Keratinocyte (primary cell): ENCODE data around the gene LMO7. TPM values are rescaled to one million over a fixed set of nuclear protein-coding genes. Genes with fewer than 3 reads are reported as not detected.
"Not testable (repeated sequence)": the region's sequence is repeated elsewhere in the genome, so short reads cannot be mapped to it uniquely, and the experiment has no call there.

Source experiments
- DNase-seq: peaks from one replicate; pipeline ENCODE4 v3.0.0-alpha.2; 2011; ENCODE audit warnings: low read depth, missing footprints, low spot score
- FAIRE-seq: peaks from 2 replicates; lab custom pipeline; 2011; peaks lifted over from hg19 to GRCh38; lab: Jason Lieb, UNC
- H2AFZ ChIP-seq: 2 replicates; pipeline ENCODE4 v1.6.0; 2012; ENCODE audit warnings: low read length, control low read depth, inconsistent platforms; ENCODE audit not compliant: control insufficient read depth
- H3K27ac ChIP-seq: 2 replicates; pipeline ENCODE4 v1.5.1; 2011; ENCODE audit warnings: low read length; ENCODE audit not compliant: control insufficient read depth, insufficient read depth
- H3K27me3 ChIP-seq: 3 replicates; pipeline ENCODE4 v1.6.0; 2011; ENCODE audit warnings: low read length; ENCODE audit not compliant: control insufficient read depth, insufficient read depth; ENCODE audit errors: extremely low read depth
- H3K36me3 ChIP-seq, 2 experiments: 2 replicates in 1 of 2; 3 replicates in 1 of 2; pipeline ENCODE4 v1.5.1; 2011; ENCODE audit warnings: low read length in 2 of 2, mild to moderate bottlenecking in 1 of 2; ENCODE audit not compliant: control insufficient read depth in 2 of 2, insufficient read depth in 2 of 2; ENCODE audit errors: extremely low read depth in 1 of 2
- H3K4me1 ChIP-seq: 3 replicates; pipeline ENCODE4 v1.5.1; 2011; ENCODE audit warnings: low read length; ENCODE audit not compliant: control insufficient read depth, insufficient read depth; ENCODE audit errors: extremely low read depth
- H3K4me2 ChIP-seq: 3 replicates; pipeline ENCODE4 v1.6.0; 2011; ENCODE audit warnings: low read depth, low read length; ENCODE audit not compliant: control insufficient read depth, insufficient read depth; ENCODE audit errors: extremely low read depth
- H3K4me3 ChIP-seq, 3 experiments: fragments of 200-600 bp in 1 of 3; sonication (generic) in 1 of 3; 2 replicates in 2 of 3; 3 replicates in 1 of 3; pipeline ENCODE4 v1.5.1; 2011 to 2016; ENCODE audit warnings: low read length in 3 of 3, mild to moderate bottlenecking in 3 of 3, control low read depth in 2 of 3, inconsistent platforms in 1 of 3, low read depth in 1 of 3, mixed read lengths in 1 of 3, mixed run types in 1 of 3, moderate library complexity in 1 of 3; ENCODE audit not compliant: control insufficient read depth in 2 of 3, insufficient read depth in 2 of 3; ENCODE audit errors: extremely low read depth in 1 of 3
- H3K79me2 ChIP-seq: 2 replicates; pipeline ENCODE4 v1.6.0; 2012; ENCODE audit warnings: low read length; ENCODE audit not compliant: control insufficient read depth, insufficient read depth
- H3K9ac ChIP-seq: 3 replicates; pipeline ENCODE4 v1.6.0; 2011; ENCODE audit warnings: low read length; ENCODE audit not compliant: control insufficient read depth, insufficient read depth; ENCODE audit errors: extremely low read depth
- H3K9me1 ChIP-seq: 3 replicates; pipeline ENCODE4 v1.6.0; 2011; ENCODE audit warnings: low read length; ENCODE audit not compliant: control insufficient read depth, insufficient read depth; ENCODE audit errors: extremely low read depth
- H3K9me3 ChIP-seq: 2 replicates; pipeline ENCODE4 v1.5.1; 2012; ENCODE audit warnings: low read depth, low read length; ENCODE audit not compliant: control insufficient read depth
- H4K20me1 ChIP-seq: 3 replicates; pipeline ENCODE4 v1.6.0; 2011; ENCODE audit warnings: low read length; ENCODE audit not compliant: control insufficient read depth, insufficient read depth; ENCODE audit errors: extremely low read depth
- CTCF ChIP-seq, 3 experiments: IDR thresholded peaks in 1 of 3; conservative IDR thresholded peaks in 1 of 3; optimal IDR thresholded peaks in 1 of 3; 2 replicates in 2 of 3; 3 replicates in 1 of 3; pipeline versions ENCODE3 to v1.5.1; 2011; ENCODE audit warnings: low read length in 3 of 3, mild to moderate bottlenecking in 3 of 3, moderate library complexity in 2 of 3, control low read depth in 1 of 3, inconsistent platforms in 1 of 3; ENCODE audit not compliant: insufficient read depth in 2 of 3; ENCODE audit errors: extremely low read depth in 1 of 3
- EZH2 ChIP-seq: IDR thresholded peaks from one replicate; pipeline ENCODE4 v1.6.1; 2012; ENCODE audit warnings: inconsistent platforms, mild to moderate bottlenecking, low read length, moderate library complexity
- dilution Hi-C: fragments of 300-500 bp; cut with MboI; formaldehyde crosslinking; loops from one replicate; pipeline ENCODE4 v1.7.0; 2020; ENCODE audit warnings: low sequenced_read_pairs; ENCODE audit not compliant: extremely low pct_ligation_motif_present
- polyA plus RNA-seq, 5 experiments: library from polyadenylated mRNA; depleted of rRNA in 3 of 5; stranded (reverse) in 3 of 5; stranded (forward) in 1 of 5; unstranded in 1 of 5; fragments of >200 nt; gene quantifications; 1 replicate in 1 of 5; 2 replicates in 3 of 5; 3 replicates in 1 of 5; pipeline versions ENCODE4 v1.2.1 to v1.2.3, GENCODE V29; 2011 to 2012; ENCODE audit warnings: missing spikeins in 2 of 5, low read depth in 1 of 5, low replicate concordance in 1 of 5

LMO7 gene
- polyA plus RNA-seq, 1 donor (not counting 4 experiments of a cell fraction or from before 2014, with no cell fraction given) = 8.9 TPM

DNA sequence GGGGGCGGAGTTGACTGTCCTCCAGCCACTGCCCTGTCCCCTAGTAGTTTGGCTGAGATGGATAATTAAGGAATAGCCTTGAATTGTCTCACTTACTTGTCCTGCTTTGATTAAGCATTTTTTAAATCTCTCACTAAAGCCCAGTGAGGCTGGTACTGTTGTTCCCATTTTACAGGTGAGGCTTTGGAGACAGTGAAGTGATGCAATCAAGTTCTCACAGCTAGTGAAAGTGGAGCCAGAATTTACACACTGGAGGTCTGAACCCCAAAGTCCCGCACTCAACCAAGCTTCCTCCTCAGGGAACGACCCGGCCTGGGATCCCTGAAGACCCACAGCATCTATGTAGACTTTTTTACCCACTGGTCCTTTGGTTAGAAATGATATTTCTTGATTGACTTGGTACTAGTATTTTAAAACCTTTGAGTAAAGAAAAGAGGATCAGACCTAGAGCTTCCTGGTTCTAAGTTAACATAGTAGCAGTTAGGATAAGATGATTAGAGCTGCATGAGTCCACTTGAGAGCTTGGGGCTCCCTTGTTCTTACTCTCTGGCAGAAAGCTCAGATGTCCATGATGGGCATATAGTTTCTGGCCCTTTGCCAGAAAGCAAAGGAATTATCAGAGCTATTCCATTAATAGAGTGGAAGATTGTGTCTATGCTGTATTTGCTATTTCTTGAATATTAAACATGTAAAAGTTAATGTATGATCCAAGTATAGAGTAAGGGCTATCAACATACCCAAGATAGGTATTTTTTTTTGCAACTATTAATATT is 154.3 kb downstream of the LMO7 start:
- DNase-seq (no peak), FAIRE-seq (no peak)
- H3K36me3 ChIP-seq = no peaks in the 10 kb centered on the region
- no peaks in the 10 kb centered on the region for H3K9me1 ChIP-seq
- no peak overlapping the region for H3K27ac ChIP-seq
- no peaks in the 10 kb centered on the region for H3K27me3 ChIP-seq
- no peaks in the 10 kb centered on the region for H3K9me3 ChIP-seq
- no peak overlapping the region for H3K9ac ChIP-seq
- no peaks in the 10 kb centered on the region for H4K20me1 ChIP-seq
- H3K4me1 ChIP-seq = no peaks in the 10 kb centered on the region
- no peaks in the 10 kb centered on the region for H3K79me2 ChIP-seq
- H3K4me3 ChIP-seq = no peak overlapping the region
- no peak overlapping the region for H2AFZ ChIP-seq
- H3K4me2 ChIP-seq = no peak overlapping the region
- dilution Hi-C loops = no loop called here
- TF ChIP-seq EZH2 = no peak
- TF ChIP-seq CTCF (optimal IDR thresholded peaks at IDR 0.05 in 1 of 3, IDR thresholded peaks at IDR 0.05 in 1 of 3, conservative IDR thresholded peaks at IDR 0.05 in 1 of 3; ENCODE audit: extremely low read depth in 1 of 3, insufficient read depth in 2 of 3, low read length in 3 of 3) = no peak

DNA sequence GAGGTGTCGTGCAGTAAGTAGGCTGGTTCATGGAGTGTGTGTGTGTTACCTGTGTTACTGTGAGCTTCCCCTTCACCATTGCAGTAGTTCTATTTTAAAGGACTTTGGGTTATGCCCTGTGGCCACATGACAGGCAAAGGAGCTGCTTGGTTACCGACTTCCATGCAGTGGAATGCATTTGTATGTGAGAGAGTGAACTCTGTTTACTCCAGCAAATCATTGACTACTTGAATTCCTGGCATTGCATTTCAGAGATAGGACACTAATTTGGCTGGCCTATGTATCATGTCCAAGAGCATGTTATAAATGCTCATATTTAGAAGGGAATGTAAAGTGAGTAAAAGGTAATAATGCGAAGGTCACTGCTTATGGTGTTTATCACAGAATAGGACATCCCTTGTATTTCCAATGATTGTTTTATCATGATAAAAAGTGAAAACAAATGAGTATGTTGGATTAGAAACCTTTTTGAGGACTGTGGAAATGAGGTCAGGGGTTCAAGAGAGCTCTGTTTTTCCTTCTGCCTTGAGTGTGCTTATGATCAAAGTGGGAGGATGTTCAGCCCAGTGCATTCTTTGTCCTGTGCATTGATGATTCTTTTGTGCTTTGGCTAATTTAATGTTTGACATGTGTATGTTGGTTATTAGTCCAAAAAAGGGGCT is 156.5 kb downstream of the LMO7 start:
- no peaks in the 10 kb centered on the region for H3K79me2 ChIP-seq
- H3K4me1 ChIP-seq = no peaks in the 10 kb centered on the region
- H3K9me3 ChIP-seq = no peaks in the 10 kb centered on the region
- H3K36me3 ChIP-seq = peaks cover 0 to 2% of the 10 kb centered on the region in 2 experiments
- no peaks in the 10 kb centered on the region for H4K20me1 ChIP-seq
- no peak overlapping the region for H2AFZ ChIP-seq
- FAIRE-seq (no peak), DNase-seq (no peak)
- H3K9ac ChIP-seq = no peak overlapping the region
- dilution Hi-C loops = no loop called here
- no peak overlapping the region for H3K4me3 ChIP-seq
- H3K9me1 ChIP-seq = no peaks in the 10 kb centered on the region
- no peak for TF ChIP-seq CTCF (optimal IDR thresholded peaks at IDR 0.05 in 1 of 3, IDR thresholded peaks at IDR 0.05 in 1 of 3, conservative IDR thresholded peaks at IDR 0.05 in 1 of 3; ENCODE audit: extremely low read depth in 1 of 3, insufficient read depth in 2 of 3, low read length in 3 of 3)
- TF ChIP-seq EZH2 = no peak
- H3K27ac ChIP-seq = no peak overlapping the region
- H3K4me2 ChIP-seq = no peak overlapping the region
- no peaks in the 10 kb centered on the region for H3K27me3 ChIP-seq

GRCh38 chr13:75793188-75793567 is 157.0 kb downstream of the LMO7 start:
- H3K4me3 ChIP-seq, DNase-seq, H3K27me3 ChIP-seq, H3K79me2 ChIP-seq, H3K27ac ChIP-seq, H3K9ac ChIP-seq, H3K4me2 ChIP-seq, H3K4me1 ChIP-seq, H2AFZ ChIP-seq, dilution Hi-C loops, H4K20me1 ChIP-seq, H3K9me1 ChIP-seq, FAIRE-seq, H3K36me3 ChIP-seq, H3K9me3 ChIP-seq: not testable (repeated sequence)
